Muscle of leg (tissue), 11 donors: Measurements from ENCODE around the gene PLIN5. TPM values are rescaled to one million over a fixed set of nuclear protein-coding genes. Genes with fewer than 3 reads are reported as not detected.

ENCODE experiments used
- DNase-seq: peaks from one replicate; pipeline ENCODE4 v3.0.0; 2013
- H3K27ac ChIP-seq: one replicate; pipeline ENCODE4 v1.5.1; 2013; ENCODE audit warnings: mild to moderate bottlenecking, low read length, control low read depth
- H3K27me3 ChIP-seq: one replicate; pipeline ENCODE4 v1.6.1; 2013; ENCODE audit warnings: low read length; ENCODE audit not compliant: control insufficient read depth, insufficient read depth
- H3K36me3 ChIP-seq: one replicate; pipeline ENCODE4 v1.6.1; 2013; ENCODE audit warnings: low read length; ENCODE audit not compliant: control insufficient read depth, insufficient read depth
- H3K4me1 ChIP-seq: one replicate; pipeline ENCODE4 v1.6.1; 2013; ENCODE audit warnings: low read length; ENCODE audit not compliant: control insufficient read depth, insufficient read depth
- H3K4me3 ChIP-seq: one replicate; pipeline ENCODE4 v1.5.1; 2013; ENCODE audit warnings: low read length, control low read depth
- H3K9me3 ChIP-seq: replicated peaks from 2 replicates; pipeline ENCODE4 v1.6.1; 2013; ENCODE audit warnings: low read depth, low read length; ENCODE audit not compliant: control insufficient read depth
- WGBS: methylation state at CpG from one replicate; pipeline ENCODE4 v1.1.5; 2013; ENCODE audit warnings: missing lambda C conversion rate; ENCODE audit not compliant: insufficient coverage; 5-methylcytosine and 5-hydroxymethylcytosine counted together
- polyA plus RNA-seq, 8 donors: library from polyadenylated mRNA; unstranded; fragments of 120-200 nt; gene quantifications; one replicate each; pipeline versions ENCODE4 v1.2.1 to v1.2.3, GENCODE V29; 2013; ENCODE audit warnings: inconsistent platforms in 1 of 8, low replicate concordance in 1 of 8; ENCODE audit not compliant: insufficient read length in 8 of 8, insufficient read depth in 1 of 8
- total RNA-seq: library from RNA; stranded (reverse); fragments of 120-200 nt; gene quantifications from one replicate; pipeline ENCODE4 v1.2.4, GENCODE V29; 2013

The PLIN5 gene
- total and polyA plus RNA-seq, 9 donors, result 0.83 to 5.2 (median 1.9) TPM

DNA sequence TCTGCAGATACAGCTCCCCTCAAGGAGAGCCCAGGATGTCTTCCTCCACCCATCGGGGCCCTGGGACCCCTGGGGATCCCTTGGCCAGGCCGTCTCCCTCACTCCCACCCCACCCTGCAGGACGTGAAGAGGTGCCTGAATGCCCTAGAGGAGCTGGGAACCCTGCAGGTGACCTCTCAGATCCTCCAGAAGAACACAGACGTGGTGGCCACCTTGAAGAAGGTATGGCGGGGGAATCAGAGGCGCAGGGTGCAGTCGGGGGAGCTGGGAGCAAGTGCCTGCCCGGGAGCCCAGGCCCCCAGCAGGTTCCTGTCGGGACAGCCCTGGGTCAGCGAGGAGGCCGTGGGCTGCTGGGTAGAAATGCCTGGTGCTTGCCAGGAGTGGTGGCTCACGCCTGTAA lies 36.3 kb downstream of the PLIN5 start:
- H3K4me1 ChIP-seq, result peaks cover 11% of the 10 kb centered on the region
- no peak overlapping the region for H3K4me3 ChIP-seq
- no peaks in the 10 kb centered on the region for H3K27me3 ChIP-seq
- H3K36me3 ChIP-seq, result peaks cover 77% of the 10 kb centered on the region
- no peak overlapping the region for H3K27ac ChIP-seq
- no peak for DNase-seq
- 90% methylated on average over 12 of the region's 12 CpGs for WGBS
- no peaks in the 10 kb centered on the region for H3K9me3 ChIP-seq

DNA sequence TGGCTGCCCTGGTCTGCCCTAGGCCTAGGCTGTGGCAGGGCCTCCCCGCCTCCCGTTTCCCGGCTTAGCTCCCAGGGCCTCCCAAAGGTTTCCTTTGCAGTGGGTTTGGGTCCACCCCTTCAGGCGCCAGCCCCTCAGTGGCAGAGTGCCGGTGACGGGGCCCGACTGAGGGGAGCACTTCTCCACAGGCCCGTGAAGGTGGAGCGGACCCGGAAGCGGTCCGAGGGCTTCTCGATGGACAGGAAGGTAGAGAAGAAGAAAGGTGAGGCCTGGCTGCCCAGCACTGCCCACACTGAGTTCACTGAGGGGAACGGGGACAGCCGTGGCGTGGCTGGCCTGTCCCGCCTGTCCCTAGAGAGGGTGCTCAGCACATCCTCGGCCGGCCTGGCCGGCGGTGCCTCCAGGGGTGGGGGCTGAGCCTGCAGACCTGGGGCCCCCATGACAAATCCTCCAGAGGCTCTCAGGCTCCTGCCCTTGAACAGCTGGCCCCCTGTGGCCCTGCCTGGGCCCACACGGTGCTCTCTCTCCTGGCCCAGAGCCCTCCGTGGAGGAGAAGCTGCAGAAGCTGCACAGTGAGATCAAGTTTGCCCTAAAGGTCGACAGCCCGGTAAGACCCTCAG lies 37.1 kb downstream of the PLIN5 start:
- DNase-seq, result no peak
- no peaks in the 10 kb centered on the region for H3K27me3 ChIP-seq
- H3K4me1 ChIP-seq, result peaks cover 3% of the 10 kb centered on the region
- no peak overlapping the region for H3K27ac ChIP-seq
- peaks cover 77% of the 10 kb centered on the region for H3K36me3 ChIP-seq
- H3K9me3 ChIP-seq, result no peaks in the 10 kb centered on the region
- H3K4me3 ChIP-seq, result no peak overlapping the region
- 90% methylated on average over 25 of the region's 25 CpGs for WGBS

DNA sequence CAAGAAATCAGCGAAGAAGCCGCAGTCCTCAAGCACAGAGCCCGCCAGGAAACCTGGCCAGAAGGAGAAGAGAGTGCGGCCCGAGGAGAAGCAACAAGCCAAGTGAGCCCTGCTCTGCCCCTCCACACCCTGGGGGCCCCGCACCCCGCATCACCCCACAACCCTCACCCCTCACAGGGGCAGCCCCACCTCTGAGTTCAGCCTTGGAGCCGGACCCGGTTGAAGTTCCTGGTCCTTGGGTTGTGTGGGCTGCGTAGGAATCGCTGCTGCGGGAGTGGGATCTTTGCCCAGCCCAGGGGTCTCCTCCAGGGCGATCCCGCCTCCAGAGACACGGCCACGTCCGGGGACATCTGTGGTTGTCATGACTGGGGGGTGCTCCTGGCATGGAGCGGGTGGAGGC lies 38.7 kb downstream of the PLIN5 start:
- no peak overlapping the region for H3K27ac ChIP-seq
- H3K36me3 ChIP-seq, result peaks cover 77% of the 10 kb centered on the region
- H3K4me1 ChIP-seq, result no peaks in the 10 kb centered on the region
- no peaks in the 10 kb centered on the region for H3K9me3 ChIP-seq
- H3K4me3 ChIP-seq, result no peak overlapping the region
- no peak for DNase-seq
- H3K27me3 ChIP-seq, result no peaks in the 10 kb centered on the region
- 96% methylated on average over 5 of the region's 18 CpGs for WGBS

DNA sequence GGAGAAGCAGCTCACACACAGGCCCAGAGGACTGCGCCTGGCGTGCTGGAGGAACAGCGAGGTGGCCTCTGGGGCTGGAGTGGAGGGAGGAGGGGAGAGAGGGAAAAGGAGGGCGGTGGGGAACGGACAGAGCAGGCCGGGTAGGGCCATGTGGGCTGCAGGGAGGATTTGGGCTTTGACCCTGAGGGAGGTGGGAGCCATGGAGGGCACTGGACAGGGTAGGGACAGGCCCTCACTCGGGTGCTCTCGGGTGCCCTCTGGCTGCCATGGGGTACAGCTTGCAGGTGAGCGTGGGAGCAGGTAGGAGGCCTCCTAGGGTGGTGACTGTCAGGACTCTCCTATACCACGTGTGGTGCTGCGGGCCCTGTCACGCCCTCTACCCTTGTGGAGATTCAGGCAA lies 39.6 kb downstream of the PLIN5 start:
- H3K36me3 ChIP-seq, result peaks cover 74% of the 10 kb centered on the region
- no peaks in the 10 kb centered on the region for H3K27me3 ChIP-seq
- no peaks in the 10 kb centered on the region for H3K9me3 ChIP-seq
- no peak overlapping the region for H3K4me3 ChIP-seq
- DNase-seq, result no peak
- no peak overlapping the region for H3K27ac ChIP-seq
- 78% methylated on average over 12 of the region's 12 CpGs for WGBS
- no peaks in the 10 kb centered on the region for H3K4me1 ChIP-seq

DNA sequence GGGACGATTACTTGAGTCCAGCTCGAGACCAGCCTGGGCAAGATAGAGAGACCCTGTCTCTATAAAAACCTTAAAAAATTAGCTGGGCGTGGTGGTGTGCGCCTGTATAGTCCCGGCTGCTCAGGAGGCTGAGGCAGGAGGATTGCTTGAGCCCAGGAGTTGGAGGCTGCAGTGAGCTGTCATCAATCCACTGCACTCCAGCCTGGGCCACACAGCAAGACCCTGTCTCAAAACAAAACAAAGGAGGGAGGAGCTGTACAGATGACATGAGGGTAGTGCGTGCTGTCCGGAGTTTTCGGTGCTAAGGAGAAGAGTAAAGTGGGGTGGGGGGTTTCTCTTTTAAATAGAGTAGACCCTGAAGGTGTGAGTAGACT lies 40.3 kb downstream of the PLIN5 start:
- Histone ChIP-seq H3K9me3 (no peaks in the 10 kb centered on the region), H3K36me3 (peaks cover 77% of the 10 kb centered on the region), H3K4me3 (no peak overlapping the region), H3K27ac (no peak overlapping the region), H3K27me3 (no peaks in the 10 kb centered on the region), H3K4me1 (no peaks in the 10 kb centered on the region)
- 92% methylated on average over 7 of the region's 8 CpGs for WGBS
- DNase-seq, result no peak

DNA sequence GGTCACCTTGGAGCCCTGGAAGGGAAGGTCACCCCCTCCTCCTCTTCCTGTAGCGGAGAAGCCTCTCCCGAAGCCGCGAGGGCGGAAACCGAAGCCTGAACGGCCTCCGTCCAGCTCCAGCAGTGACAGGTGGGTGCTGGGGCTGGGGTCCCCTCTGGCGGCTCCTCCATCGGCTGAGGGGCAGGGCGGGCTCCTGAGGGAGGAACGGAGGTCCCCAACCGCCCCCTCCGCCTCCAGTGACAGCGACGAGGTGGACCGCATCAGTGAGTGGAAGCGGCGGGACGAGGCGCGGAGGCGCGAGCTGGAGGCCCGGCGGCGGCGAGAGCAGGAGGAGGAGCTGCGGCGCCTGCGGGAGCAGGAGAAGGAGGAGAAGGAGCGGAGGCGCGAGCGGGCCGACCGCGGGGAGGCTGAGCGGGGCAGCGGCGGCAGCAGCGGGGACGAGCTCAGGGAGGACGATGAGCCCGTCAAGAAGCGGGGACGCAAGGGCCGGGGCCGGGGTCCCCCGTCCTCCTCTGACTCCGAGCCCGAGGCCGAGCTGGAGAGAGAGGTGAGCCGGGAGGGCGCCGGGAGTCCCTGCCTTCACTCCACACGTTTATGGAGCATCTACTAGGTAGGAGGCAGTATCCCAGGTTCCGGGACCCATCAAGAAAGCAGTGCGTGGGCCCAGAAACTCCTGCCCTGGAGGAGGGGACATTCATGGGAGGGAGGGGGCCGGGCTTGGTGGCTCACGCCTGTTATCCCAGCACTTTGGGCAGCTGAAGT lies 40.9 kb downstream of the PLIN5 start:
- Histone ChIP-seq H3K4me1 (no peaks in the 10 kb centered on the region), H3K4me3 (no peak overlapping the region), H3K27ac (no peak overlapping the region), H3K27me3 (no peaks in the 10 kb centered on the region), H3K36me3 (peaks cover 76% of the 10 kb centered on the region), H3K9me3 (no peaks in the 10 kb centered on the region)
- 95% methylated on average over 52 of the region's 61 CpGs for WGBS
- DNase-seq, result no peak

DNA sequence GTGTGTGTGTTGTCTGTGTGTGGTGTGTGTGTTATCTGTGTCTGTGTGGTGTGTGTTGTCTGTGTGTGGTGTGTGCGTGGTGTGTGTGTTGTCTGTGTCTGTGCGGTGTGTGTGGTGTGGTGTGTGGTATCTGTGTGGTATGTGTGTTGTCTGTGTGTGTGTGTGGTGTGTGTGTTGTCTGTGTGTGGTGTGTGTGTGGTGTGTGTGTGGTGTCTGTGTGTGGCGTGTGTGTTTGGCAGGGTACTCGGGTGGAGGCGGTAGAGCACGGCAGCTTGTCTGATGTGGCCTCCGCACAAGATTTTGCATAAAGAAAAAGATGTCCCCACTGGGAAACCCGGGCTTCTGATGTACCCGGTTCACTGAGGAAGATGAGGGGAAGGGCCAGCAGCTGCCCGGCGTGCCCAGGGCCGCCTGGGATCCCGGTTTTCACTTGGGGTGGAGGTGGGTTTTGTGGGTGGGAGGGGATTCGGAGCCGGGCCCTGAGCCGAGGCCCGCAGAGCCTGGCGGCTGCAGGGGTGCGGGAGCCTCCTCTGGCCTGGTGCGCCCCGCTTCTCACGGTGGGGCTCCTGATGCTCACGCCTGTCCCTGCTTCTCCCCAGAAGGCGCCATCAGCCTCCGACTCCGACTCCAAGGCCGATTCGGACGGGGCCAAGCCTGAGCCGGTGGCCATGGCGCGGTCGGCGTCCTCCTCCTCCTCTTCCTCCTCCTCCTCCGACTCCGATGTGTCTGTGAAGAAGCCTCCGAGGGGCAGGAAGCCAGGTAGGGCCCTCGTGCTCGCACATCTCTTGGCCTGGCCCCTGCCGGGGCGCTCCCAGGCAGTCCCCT lies 41.7 kb downstream of the PLIN5 start:
- no peak overlapping the region for H3K27ac ChIP-seq

DNA sequence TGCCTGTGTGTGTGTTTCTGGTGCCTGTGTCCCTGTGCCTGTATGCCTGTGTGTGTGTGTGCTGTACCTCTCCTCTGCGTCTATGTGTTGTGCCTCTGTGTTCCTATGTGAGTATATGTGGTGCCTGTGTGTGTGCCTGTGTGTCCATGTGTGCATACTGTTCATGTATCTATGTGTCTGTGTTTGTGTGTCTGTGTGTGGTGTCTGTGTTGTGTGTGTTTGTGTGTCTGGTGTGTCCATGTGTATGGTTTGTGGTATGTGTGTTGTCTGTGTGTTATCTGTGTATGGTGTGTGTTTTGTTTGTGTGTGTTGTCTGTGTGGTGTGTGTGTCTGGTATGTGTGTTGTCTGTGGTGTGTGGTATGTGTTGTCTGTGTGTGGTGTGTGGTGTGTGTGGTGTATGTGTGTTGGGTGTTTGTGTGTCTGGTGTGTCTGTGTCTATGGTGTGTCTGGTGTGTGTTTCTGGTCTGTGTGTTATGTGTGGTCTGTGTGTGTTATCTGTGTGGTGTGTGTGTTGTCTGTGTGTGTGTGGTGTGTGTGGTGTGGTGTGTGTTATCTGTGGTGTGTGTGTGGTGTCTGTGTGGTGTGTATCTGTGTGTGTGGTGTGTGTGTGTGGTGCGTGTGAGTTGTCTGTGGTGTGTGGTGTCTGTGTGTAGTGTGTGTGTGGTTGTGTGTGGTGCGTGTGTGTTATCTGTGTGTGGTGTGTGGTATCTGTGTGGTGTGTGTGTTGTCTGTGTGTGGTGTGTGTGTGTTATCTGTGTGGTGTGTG lies 42.5 kb downstream of the PLIN5 start:
- Histone ChIP-seq H3K4me3 (no peak overlapping the region), H3K9me3 (no peaks in the 10 kb centered on the region), H3K27ac (no peak overlapping the region), H3K36me3 (peaks cover 71% of the 10 kb centered on the region), H3K27me3 (no peaks in the 10 kb centered on the region), H3K4me1 (no peaks in the 10 kb centered on the region)
- 100% methylated on average over 1 of the region's 3 CpGs for WGBS
- DNase-seq, result no peak

More for the DNA sequence above, 41.7 kb downstream of the PLIN5 start:
- Histone ChIP-seq H3K4me1 (no peaks in the 10 kb centered on the region), H3K27me3 (no peaks in the 10 kb centered on the region), H3K36me3 (peaks cover 75% of the 10 kb centered on the region), H3K9me3 (no peaks in the 10 kb centered on the region), H3K4me3 (no peak overlapping the region)
- WGBS, result 93% methylated on average over 30 of the region's 41 CpGs
- DNase-seq, result no peak

DNA sequence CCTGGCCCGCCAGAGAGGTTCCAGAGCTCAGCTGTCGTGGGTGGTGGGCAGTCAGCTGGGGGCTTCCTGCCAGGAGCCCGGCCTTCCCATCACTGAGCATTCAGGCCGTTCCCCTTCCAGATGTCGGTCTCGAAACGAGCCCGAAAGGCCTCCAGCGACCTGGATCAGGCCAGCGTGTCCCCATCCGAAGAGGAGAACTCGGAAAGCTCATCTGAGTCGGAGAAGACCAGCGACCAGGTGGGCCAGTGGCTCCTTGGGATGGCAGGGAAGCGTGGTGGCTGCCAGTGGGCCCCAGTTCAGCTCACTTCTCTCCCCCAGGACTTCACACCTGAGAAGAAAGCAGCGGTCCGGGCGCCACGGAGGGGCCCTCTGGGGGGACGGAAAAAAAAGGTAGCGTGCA lies 43.6 kb downstream of the PLIN5 start:
- no peak for DNase-seq
- Histone ChIP-seq H3K4me1 (no peaks in the 10 kb centered on the region), H3K36me3 (peaks cover 64% of the 10 kb centered on the region), H3K9me3 (no peaks in the 10 kb centered on the region), H3K27me3 (no peaks in the 10 kb centered on the region), H3K27ac (no peak overlapping the region), H3K4me3 (no peak overlapping the region)
- WGBS, result 98% methylated on average over 21 of the region's 21 CpGs

DNA sequence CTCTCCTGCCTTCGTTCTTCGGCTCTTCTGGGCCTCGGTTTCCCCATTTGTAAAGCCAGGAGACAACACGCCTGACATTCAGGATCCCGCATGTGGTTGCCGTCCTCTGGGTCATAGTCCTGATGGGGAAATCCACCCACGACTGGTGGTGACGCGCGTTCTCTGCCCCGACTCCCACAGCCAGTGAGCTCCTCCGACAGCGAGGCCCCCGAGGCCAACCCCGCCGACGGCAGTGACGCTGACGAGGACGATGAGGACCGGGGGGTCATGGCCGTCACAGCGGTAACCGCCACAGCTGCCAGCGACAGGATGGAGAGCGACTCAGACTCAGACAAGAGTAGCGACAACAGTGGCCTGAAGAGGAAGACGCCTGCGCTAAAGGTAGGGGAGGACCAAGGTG lies 46.5 kb downstream of the PLIN5 start:
- peaks cover 50% of the 10 kb centered on the region for H3K36me3 ChIP-seq
- H3K27me3 ChIP-seq, result no peaks in the 10 kb centered on the region
- no peak for DNase-seq
- H3K27ac ChIP-seq, result no peak overlapping the region
- H3K4me3 ChIP-seq, result no peak overlapping the region
- H3K9me3 ChIP-seq, result no peaks in the 10 kb centered on the region
- no peaks in the 10 kb centered on the region for H3K4me1 ChIP-seq
- 94% methylated on average over 27 of the region's 29 CpGs for WGBS
